NK-92 treated with Interleukin-12 subunit alpha and Interleukin-12 subunit beta, amount 100 ng/mL, for 24 hours (cell line): ENCODE results near the gene PAF1.

Experiments
- DNase-seq: peaks from one replicate; lab custom pipeline; 2025; lab: John Stamatoyannopoulos, UW

Gene PAF1

DNA sequence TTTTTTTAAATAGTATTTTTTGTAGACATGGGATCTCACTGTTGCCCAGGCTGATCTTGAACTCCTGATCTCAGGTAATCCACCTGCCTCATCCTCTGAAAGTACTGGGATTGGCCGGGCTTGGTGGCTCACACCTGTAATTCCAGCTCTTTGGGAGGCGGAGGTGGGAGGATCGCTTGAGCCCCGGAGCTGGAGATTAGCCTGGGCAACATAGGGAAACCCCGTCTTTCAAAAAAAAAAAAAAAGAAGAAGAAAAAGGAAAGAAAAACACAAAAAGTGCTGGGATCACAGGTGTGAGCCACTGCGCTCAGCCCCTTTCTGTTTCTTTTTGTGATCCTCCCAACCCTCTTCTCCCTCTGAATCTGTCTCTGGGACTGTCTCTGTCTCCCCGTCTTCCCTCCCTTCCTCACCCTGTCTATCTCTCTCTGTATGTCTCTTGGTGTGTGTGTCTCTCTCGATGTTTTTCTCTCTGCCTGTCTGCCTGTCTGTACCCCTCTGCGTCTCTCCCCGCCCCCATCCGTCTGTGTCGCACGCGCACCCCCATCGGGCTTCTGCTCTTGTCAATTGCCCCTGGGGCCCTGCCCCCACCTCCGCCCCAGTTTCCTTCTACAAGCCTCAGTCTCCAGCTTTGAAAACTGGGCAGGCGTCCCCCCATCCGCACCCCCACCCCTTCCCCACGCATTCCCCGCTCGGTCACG, 15.2 kb upstream of the PAF1 start:
- peak; percentile 90 for DNase-seq

DNA sequence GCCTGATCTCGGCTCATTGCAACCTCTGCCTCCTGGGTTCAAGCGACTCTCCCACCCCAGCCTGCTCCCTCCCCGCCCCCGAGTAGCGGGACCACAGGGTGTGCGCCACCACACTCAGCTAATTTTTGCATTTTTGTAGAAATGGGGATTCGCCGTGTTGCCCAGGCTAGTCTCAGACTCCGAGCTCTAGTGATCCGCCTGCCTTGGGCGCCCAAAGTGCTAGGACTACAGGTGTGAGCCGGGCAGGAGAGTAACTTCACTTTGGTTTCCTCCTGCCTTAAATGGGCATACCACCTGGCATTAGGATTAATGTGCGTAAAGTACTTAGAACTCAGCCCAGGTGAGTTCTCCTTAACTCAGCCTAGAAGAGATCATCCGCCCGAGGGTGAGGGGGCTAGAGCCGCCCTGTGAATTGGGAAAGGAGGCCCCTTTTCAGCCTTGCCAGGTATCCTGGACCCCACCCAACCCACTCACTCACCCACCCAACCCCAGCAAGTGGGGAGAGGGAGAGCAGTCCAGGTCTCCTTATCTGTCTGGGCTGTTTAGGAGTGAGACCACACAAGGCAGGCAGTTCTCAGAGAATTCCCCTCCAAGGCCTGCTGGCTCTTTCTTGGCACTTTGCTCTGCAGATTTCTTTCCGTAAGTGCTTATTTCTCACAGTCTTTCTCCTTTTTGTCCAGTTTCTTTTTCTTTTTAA, 14.5 kb upstream of the PAF1 start:
- no peak for DNase-seq

- DNase-seq: no peak
These were observed 12.7 kb upstream of the PAF1 start for GRCh38 chr19:39403331-39404312.

DNA sequence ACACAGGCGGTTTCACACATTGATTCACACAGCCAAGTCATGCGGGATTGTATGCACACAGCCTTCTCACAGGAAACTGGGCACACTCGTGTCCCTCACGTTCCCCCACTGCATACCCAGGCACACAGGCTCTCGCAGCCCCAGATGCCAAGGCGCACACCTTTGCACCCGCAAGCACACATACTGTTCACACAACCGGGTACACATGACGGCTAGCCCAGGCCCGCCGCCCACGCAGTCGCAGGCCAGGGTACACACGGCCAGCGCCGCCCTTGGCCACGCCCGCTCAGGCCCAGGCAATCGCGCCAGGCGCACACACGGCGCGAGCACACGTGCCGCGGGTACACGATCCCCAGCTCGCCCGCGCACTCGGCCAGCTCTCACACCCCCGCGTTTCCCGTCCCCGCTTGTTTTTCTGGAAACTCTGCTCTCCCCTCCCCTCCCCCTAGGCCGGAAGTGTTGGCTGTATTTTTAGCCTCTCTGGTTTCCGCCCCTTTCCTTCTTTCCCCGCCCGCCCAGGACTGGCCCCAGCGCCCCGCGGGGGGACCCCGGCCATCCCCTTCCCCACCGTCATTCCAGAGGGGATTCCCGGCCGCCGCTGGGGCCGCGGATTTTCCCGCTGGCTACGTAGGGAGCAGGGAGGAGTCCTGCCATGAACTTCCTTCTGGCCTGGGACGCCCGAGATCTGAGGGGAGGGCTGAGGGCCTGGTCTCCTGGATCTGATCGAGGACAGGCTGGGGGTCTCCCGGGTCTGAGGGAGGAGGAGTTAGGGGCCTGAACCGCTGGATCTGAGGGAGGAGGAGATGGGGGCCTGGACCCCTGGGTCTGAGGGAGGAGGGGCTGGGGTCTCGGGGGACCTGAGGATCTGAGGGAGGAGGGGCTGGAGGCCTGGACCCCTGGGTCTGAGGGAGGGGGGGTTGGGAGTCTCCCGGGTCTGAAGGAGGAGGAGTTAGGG, 11.7 kb upstream of the PAF1 start:
- peak; percentile 88 for DNase-seq

DNA sequence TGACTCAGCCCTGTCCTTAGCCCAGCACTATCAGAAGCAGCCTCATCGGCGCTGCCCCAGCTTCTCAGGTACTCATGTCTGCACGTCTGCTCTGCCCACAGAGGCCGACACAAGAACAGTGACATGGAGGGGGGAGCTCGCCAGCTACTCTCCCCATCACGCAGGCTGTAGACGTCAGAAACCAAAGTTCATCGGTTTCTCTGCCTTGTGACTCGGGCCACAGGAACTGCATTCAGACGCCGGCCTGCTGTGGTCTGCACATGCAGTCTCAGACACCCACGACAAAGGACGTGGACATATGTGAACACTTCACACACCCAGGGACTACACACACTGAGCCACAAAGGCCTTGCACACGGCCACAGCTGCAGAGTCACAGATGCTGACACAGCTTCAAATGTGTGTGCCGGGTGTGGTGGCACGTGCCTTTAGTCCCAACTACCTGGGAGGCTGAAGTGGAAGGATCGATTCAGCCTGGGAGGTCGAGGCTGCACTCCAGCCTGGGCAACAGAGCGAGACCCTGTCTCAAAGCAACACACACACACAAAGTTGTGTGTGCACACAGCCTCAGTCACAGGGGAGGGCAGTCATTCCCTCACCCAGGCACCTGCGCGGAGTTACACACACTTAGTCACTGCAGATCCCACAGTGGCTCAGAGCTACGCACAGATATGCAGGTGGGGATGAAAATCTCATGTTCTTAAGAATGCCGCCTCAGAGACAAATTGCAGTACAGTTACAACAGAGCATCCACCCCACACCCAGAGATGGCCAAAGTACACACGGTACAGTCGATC, 10.8 kb upstream of the PAF1 start:
- peak; percentile 90 for DNase-seq

- DNase-seq: no peak
These were observed 10.2 kb upstream of the PAF1 start for GRCh38 chr19:39401070-39401548.

- DNase-seq: no peak
These were observed 9.2 kb upstream of the PAF1 start for GRCh38 chr19:39400061-39400460.

GRCh38 chr19:39399668-39400050, 8.8 kb upstream of the PAF1 start:
- no peak for DNase-seq

- DNase-seq: peak; percentile 84
These were observed 7.5 kb upstream of the PAF1 start for GRCh38 chr19:39398297-39398864.

- DNase-seq: peak; percentile 89
These were observed 6.7 kb upstream of the PAF1 start for GRCh38 chr19:39397360-39398296.

DNA sequence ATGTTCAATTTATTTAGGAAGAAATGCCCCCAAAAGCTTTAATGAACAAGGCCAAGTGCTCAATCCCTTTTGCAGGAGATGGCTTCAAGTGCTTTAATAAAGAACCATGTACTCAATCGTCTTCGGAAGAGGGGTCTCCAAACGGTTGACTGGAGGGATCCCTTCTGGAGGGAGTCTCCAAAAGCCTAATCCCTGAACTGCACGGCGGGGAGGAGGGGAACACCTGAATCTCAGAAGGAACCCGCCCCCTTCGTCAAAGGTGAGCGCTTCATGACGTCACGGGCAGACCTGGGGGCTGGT, 505 bp downstream of the PAF1 start:
- DNase-seq: no peak

DNA sequence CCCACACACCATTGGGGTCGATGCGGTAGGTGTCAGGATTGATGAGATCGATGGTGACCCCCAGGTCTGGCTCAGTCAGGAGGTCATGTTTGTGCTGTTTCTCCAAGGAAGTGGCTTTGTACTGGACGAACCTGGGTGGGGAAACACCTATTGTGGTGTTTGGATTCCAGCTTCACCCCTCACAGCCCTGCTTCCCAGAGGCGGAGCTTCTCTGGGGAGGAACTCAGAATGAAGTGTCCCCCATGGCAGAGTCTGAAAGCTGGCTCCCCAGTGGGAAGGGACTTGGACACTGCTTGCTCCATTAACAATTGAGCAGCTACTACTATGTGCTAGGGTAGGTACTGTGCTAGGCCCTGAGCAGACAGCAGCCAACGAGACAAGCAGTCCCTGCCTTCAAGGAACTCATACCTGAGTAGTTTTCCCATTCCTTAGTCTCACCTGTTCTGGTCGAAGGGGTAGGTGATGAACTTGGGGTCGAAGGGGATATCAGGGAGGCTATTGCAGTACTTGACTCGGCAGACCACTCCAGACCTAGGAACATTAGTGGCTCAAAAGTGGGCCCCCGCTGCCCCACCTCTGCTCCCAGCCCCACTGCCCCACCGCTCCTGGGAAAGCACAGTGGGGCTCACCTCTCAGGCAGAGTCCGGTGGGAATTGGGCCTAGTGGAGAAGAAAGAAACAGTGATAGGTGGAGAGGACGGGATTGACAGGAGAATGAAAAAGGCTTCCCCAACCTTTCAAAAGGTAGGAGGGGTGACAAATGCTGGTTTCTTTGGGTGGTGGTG, 1.1 kb downstream of the PAF1 start:
- DNase-seq: no peak

DNA sequence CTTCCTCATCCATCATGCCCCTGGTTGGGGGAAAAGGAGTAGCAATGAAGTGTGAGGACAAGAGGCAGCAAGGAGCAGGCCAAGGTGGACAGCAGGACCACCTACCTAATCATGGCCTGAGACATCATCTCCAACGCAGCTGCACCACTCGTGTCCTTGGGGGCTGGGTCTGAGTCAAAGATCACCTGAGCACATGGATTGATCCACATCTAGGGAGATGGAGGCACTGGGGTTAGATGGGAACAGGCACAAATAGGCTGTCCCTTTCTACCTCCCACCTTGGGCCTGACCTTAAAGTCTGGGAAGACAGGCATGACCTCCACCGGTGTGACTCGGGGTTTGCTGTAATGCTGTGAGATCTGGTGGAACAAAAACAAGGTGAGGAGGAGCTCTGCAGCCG, 2.2 kb downstream of the PAF1 start:
- no peak for DNase-seq

- no peak for DNase-seq
These were observed 4.3 kb downstream of the PAF1 start for GRCh38 chr19:39386557-39386956.

DNA sequence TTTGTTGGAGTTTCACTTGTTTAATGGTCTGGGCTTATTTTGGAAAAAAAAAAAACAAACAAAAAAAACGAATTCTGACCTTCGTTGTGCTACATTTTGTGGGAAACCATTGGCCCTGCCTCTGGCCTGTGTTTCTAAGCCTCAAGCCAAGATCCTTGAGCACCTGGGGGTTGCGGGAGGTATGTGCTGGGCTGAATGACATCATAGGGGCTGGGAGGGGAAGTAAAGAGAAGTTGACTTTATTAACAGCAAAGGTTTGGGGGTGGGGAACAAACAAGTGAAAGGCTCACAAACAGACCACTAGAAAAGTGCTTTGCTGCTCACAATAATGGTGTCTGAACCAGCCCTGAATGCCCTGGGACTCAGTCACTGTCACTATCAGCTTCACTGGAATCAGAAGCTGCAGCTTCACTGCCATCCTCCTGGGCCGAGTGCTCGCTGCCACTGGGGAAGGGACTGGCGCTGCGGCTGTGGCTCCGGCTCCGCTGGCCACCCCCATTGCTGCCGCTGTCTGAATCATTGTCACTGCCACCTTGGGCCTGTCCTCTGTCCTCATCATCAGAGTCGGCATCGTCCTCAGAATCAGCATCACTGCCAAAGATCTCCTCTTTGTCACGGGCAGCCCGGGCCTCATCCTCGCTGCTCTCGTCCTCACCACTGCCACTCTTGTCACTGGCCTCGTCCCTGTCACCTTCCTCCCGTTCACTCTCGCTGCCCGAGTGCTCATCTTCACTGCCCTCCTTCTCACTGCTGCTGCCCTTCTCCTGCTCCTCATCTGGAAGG, 5.1 kb downstream of the PAF1 start:
- no peak for DNase-seq

DNA sequence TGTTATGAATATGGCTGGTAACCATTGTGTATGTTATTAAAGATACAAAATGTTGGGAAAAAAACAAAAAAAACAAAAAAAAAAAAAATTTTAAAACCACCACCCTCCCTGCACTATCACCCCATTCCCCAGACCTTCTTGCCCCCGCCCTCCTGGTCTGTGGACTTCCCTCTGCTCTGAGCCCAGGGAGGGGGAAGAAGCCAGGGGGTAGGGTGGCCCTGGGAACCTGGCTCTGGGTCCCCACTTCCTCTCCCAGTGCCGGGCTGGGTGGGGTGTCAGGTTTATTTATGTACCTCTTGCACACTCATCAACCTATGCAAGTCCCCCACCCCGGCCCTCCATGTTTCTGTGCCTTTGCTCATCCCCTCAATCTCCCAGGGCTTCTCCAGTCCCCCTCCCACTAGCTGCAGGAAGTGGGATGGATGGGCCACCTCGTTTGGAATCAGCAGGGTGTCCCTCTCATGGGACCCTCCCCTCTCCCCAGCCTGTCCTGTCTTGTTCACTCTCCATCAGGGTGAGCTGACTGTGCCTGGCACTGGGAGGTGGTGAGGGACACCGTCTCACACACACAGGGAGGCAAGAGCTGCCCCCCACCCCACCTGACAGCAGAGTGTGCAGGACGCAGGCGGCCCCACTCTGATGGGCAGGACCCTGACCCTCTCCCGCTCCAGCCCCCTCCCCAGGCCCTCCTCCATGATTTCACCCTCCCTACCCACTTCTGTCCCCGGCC, 5.9 kb downstream of the PAF1 start:
- no peak for DNase-seq
